GM21576 (cell line): Measurements from ENCODE around the gene TSTD1.
"Not testable (repeated sequence)": the region's sequence is repeated elsewhere in the genome, so short reads cannot be mapped to it uniquely, and the experiment has no call there.

Experiments
- ATAC-seq: cut with Tn5 transposase; IDR thresholded peaks from one replicate; pipeline ENCODE4 v1.9.1; 2021; ENCODE audit warnings: mild to moderate bottlenecking, moderate library complexity; ENCODE audit not compliant: unreplicated experiment

Gene TSTD1

DNA sequence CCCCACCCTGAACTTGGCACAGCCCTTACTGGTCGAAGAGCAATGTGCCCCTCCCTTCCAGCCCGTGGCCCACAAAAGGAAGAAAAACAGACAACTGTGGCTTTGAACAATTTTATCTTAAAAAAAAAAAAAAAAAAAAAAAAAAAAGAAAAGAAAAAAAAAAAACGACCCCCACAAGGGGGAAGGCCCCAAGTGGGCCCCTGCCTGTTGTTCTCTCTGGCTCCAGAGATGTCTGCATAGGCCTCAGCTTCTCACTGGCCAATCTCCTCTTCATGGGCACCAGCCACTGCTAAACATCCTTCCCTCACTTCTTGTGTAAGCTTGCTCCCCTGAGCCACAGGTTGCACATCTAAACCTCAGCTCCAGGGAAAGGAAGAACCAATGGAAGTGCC, 386 bp upstream of the TSTD1 start:
- no peak for ATAC-seq

GRCh38 chr1:161037661-161038522, 872 bp downstream of the TSTD1 start:
- ATAC-seq = no peak

DNA sequence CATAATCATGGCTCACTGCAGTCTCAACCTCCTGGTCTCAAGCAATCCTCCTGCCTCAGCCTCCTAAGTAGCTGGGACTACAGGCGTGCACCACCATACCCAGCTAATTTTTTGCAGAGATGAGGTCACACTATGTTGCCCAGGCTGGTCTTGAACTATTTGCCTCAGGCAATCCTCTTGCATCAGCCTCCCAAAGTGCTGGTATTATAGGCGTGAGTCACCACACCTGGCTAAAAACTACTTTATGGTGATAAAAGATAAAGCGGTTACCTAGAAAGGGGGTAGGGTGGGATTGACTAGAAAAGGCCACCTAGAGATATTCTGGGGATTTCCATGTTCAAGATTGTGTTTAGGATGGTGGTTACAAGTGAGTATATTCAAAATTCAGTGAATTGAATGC, 5.0 kb downstream of the TSTD1 start:
- no peak for ATAC-seq

- no peak for ATAC-seq
These were observed 6.4 kb downstream of the TSTD1 start for GRCh38 chr1:161032409-161032808.

GRCh38 chr1:161031874-161032273, 6.9 kb downstream of the TSTD1 start:
- no peak for ATAC-seq

GRCh38 chr1:161029466-161029865, 9.3 kb downstream of the TSTD1 start:
- ATAC-seq = not testable (repeated sequence)

DNA sequence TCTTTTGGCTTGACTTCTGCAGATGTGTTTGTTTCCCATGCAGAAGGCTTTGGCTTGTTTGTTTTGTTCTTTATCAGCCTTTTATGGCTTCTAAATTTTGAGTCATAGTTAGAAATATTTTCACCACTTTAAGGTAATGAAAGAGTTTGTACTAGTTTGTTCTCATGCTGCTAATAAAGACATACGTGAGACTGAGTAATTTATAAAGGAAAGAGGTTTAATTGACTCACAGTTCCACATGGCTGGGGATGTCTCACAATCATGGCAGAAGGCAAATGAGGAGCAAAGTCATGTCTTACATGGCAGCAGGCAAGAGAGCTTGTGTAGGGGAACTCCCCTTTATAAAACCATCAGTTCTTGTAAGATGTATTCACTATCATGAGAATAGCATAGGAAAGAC, 11.8 kb downstream of the TSTD1 start:
- not testable (repeated sequence) for ATAC-seq

DNA sequence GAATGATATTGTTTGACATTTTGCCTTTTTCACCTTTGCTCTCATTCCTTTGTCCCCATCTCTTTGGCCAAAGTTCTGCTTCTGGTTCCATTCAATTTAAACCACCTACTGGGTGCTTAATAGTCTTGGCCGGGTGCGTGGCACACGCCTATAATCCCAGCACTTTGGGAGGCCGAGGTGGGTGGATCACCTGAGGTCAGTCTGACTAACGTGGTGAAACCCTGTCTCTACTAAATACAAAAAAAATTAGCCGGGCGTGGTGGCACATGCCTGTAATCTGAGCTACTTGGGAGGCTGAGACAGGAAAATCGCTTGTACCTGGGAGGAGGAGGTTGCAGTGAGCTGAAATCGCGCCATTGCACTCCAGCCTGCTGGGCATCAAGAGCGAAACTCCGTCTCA, 16.3 kb downstream of the TSTD1 start:
- ATAC-seq = not testable (repeated sequence)

- ATAC-seq = no peak
These were observed 16.8 kb downstream of the TSTD1 start for GRCh38 chr1:161021970-161022353.

DNA sequence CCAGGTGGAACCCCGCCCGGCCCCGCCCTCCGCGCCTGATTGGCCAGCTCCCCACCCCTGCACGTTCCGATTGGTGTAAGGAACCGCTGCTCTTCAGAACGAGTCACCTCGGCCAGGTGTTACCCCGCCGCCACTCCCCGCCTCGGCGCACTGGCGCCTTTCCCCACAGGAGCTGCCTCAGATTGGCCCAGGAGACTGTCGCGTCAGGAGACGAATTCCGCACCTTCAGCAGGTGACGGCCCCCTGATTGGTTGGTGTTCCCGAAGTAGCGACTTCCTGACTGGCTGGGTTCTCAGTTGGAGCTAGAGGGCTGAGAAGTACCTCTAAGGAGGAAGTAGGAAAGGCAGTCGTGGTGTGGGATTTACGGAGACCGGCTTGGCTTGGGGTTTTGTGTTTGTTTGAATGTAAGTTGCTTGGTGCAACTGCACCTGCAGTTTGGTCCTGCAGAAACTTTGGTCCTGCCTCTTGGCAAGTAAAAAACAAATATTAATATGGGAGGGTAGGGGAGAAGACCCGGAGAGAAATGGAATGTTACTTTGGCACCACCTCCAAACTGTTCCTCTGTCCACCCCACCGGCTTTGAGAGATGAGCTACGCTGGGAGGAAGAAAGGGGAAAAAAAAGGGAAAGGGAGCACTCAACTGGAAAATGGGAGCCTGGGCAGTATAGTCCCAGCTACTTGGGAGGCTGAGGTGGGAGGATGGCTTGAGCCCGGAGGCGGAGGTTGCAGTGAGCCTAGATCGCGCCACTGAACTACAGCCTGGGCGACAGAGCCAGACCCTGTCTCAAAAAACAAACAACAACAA, 17.4 kb downstream of the TSTD1 start:
- ATAC-seq = peak; percentile 79

- peak; percentile 44 for ATAC-seq
These were observed 18.1 kb downstream of the TSTD1 start, which contains the start of gene F11R for GRCh38 chr1:161020509-161021164. Gene F11R, minus strand, starts transcription at chr1:161021152. Its CDS starts 79 bp downstream, at chr1:161021073.

GRCh38 chr1:161019751-161020495, 18.8 kb downstream of the TSTD1 start:
- no peak for ATAC-seq

DNA sequence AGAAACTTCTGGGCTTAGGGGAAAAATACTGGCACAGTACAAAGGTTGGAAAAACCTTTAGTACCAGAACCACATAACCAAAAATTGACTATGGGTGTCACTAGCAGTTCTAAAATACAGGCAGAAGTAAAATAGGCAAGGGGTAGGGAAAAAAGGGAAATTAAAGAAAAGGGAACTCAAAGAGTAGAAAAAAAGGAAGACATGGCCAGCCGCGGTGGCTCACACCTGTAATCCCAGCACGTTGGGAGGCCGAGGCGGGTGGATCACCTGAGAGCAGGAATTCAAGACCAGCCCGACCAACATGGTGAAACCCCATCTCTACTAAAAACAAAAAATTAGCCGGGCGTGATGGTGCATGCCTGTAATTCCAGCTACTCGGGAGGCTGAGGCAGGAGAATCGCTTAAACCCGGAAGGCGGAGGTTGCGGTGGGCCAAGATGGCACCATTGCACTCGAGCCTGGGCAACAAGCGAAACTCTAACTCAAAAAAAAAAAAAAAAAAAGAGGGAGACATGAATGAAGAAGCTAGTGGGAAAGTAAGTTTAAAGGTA, 19.6 kb downstream of the TSTD1 start:
- not testable (repeated sequence) for ATAC-seq

- no peak for ATAC-seq
These were observed 20.2 kb downstream of the TSTD1 start for GRCh38 chr1:161018631-161018930.

DNA sequence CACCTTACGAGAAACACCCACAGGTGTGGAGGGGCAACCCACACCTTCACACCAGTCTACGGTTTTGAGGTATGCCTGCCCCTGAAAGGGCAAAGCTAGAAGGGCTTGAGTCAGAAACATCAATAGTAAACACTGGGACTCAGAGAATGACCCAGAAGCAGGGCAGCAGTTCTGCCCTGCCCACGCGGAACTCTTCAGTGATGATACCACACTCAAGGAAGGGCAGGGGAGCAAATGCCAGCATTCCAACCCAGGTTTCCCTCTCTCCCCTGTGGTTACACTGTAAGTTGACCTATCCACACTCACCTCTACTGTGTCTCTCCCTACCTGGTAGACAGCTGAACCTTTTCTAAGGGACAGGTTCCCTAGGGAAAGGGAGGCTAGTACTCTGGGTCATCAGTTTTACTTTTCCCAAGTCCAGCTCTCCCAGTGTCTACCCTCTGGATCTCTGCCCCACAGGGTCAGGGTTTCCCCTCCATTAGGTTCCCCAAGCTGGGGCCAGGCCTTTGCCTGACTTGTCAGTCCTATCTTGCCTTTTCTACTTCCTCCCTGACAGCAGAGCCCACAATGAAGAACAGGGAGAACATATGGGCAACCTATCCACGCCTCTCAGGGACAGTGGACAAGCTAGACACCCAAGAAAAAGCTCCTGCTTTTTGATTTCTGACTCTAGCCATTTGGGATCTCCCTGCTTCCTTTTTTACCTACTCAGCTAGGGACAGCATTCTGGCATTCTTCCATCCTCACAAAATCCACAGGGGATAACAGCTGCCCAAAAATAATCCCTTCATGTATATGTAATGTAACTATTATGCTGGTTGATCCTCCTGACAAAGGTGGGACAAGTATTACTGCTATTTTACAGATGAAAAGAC, 20.8 kb downstream of the TSTD1 start:
- no peak for ATAC-seq

GRCh38 chr1:161017181-161017580, 21.6 kb downstream of the TSTD1 start:
- not testable (repeated sequence) for ATAC-seq

GRCh38 chr1:161016683-161017082, 22.1 kb downstream of the TSTD1 start:
- ATAC-seq = not testable (repeated sequence)

DNA sequence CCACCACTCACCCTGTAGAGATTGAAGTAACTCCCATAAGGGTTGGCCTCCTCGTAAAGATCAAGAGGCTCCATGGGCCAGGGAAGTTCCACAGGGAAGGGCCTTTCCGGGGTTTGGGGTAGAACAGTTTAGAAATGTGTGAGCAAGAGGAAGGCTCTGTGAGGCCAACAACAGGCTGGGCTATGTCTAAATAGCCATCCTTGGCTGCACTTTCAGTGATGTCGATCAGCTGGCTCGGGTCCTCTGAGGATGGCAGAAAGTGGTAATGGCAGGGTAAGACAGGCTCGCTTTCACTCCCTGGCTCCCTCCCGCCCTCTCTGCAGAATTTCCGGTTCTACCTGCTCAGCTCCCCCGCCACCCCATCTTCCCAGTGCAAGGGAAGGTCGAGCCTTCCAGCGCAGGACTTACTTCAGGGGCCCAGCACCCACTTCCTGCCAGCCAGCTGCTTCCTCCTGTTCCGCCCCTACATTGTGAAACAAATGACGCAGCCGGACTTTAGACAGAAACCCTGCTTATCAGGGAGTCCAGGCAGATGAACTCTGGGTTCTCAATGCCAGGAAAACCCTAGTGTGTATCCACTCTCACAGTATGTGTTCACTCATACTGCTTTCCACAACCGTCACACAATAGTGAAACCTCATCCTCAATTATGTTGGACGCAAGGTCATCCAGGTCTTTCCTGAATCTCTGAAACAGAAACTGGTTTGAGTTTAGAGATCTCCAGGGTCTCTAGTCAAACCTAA, 25.1 kb downstream of the TSTD1 start:
- peak; percentile 92 for ATAC-seq

DNA sequence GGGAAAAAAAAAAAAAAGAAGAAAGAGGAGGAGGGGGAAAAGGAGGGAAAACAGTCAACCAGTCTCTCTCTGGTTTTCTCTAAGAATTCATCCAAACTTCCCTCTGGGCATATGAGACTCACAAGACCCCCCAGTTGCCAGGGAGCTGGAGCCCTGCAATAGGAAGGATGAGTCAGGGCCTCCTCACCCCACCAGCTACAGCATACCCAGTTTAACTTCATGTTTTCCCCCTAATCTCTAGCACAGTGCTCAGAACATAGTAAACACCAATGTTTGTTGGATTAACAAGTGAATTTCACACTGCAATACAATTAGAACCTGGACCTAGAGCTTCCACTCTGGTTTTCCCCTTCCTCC, 25.7 kb downstream of the TSTD1 start:
- no peak for ATAC-seq
